ENCODE measurements around the gene ME1. TPM values are rescaled to one million over a fixed set of nuclear protein-coding genes. Genes with fewer than 3 reads are reported as not detected.
A peak's percentile ranks its signal among the peaks of the same experiment; 100 is the strongest.

The ME1 gene
- total and polyA plus RNA-seq, 2 of the 13 experiments (the other 11 are each of a cell fraction or from before 2014, with no cell fraction given), result not detected

DNA sequence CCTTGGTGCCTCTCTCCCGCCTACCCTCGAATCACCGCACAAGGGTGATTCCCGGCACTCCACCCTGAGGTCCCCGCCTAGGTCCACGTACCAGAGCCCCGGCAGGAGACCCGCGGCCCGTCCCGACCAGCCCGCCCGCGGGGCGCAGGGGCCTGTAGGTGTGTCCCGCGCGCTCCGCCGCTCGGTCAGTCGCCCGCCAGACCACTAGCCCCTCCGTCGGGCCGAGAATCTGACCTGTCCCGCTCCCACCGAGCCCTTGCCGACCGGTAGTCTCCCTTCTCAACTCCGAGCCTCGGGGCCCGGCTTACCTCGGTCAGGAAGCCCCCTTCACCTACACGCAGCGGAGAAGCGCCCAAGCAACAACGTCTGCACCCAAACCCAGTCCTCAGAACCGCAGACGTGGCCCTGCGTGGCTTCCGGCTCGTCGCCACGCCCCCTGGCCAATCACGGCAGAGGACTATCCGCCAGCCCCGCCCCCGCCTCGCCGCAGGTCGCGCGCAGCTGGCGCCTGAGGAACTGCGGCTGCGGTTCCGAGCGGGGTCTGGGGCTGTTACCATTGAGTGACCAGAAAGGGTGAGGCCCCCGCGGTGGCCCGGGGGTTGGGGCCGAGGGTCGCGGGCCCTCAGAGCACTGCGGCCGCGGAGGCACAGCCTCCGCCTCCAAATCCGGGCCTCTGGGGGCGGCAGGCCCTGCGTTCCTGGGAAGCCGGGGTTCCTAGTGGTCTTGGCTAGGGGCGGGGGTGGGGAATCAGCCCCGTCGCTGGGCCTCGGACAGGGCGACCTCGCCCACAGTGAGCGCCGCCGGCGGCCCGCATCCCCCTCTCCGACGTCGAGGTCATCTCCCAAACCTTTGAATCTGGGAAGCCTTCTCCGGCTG is 237.7 kb downstream of the ME1 start, which contains the start of the genes PGM3 and RWDD2A (continued):
- TF ChIP-seq SSRP1 (CRISPR knock-in tag; IDR thresholded peaks at IDR 0.05), result no peak
- TF ChIP-seq ZNF616 (CRISPR knock-in tag; IDR thresholded peaks at IDR 0.05; ENCODE audit: low read depth), result peak; percentile 74; the same call in 1 of the 2 replicates
- no peak for TF ChIP-seq KDM4B (CRISPR knock-in tag; IDR thresholded peaks at IDR 0.05)
- no peak for TF ChIP-seq ARNT (IDR thresholded peaks at IDR 0.05)
- TF ChIP-seq RFX5 (IDR thresholded peaks at IDR 0.05; ENCODE audit: low read depth, low read length), result no peak
- TF ChIP-seq ZNF337 (CRISPR knock-in tag; IDR thresholded peaks at IDR 0.05; ENCODE audit: borderline replicate concordance, low read depth), result no peak
- TF ChIP-seq ZBTB42 (CRISPR knock-in tag; IDR thresholded peaks at IDR 0.05), result no peak
- no peak for TF ChIP-seq ZNF878 (CRISPR knock-in tag; IDR thresholded peaks at IDR 0.05)
- TF ChIP-seq, protein P1, sequence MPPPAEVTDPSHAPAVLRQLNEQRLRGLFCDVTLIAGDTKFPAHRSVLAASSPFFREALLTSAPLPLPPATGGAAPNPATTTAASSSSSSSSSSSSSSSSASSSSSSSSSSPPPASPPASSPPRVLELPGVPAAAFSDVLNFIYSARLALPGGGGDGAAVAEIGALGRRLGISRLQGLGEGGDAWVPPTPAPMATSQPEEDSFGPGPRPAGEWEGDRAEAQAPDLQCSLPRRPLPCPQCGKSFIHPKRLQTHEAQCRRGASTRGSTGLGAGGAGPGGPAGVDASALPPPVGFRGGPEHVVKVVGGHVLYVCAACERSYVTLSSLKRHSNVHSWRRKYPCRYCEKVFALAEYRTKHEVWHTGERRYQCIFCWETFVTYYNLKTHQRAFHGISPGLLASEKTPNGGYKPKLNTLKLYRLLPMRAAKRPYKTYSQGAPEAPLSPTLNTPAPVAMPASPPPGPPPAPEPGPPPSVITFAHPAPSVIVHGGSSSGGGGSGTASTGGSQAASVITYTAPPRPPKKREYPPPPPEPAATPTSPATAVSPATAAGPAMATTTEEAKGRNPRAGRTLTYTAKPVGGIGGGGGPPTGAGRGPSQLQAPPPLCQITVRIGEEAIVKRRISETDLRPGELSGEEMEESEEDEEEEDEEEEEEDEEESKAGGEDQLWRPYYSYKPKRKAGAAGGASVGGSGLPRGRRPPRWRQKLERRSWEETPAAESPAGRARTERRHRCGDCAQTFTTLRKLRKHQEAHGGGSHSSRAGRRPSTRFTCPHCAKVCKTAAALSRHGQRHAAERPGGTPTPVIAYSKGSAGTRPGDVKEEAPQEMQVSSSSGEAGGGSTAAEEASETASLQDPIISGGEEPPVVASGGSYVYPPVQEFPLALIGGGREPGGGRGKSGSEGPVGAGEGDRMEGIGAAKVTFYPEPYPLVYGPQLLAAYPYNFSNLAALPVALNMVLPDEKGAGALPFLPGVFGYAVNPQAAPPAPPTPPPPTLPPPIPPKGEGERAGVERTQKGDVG (CRISPR knock-in tag; IDR thresholded peaks at IDR 0.05; ENCODE audit: borderline replicate concordance), result 0 out of 2 replicates have a peak, but pooled peaks have one; percentile 73
- peak; percentile 26 for TF ChIP-seq MEIS2 (CRISPR knock-in tag; IDR thresholded peaks at IDR 0.05)
- TF ChIP-seq ZNF615 (CRISPR knock-in tag; IDR thresholded peaks at IDR 0.05; ENCODE audit: borderline replicate concordance), result 0 out of 2 replicates have a peak, but pooled peaks have one; percentile 67
- no peak for TF ChIP-seq MBD4 (IDR thresholded peaks at IDR 0.05; ENCODE audit: borderline replicate concordance, low read length)
- TF ChIP-seq, protein P2, sequence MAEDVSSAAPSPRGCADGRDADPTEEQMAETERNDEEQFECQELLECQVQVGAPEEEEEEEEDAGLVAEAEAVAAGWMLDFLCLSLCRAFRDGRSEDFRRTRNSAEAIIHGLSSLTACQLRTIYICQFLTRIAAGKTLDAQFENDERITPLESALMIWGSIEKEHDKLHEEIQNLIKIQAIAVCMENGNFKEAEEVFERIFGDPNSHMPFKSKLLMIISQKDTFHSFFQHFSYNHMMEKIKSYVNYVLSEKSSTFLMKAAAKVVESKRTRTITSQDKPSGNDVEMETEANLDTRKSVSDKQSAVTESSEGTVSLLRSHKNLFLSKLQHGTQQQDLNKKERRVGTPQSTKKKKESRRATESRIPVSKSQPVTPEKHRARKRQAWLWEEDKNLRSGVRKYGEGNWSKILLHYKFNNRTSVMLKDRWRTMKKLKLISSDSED (CRISPR knock-in tag; IDR thresholded peaks at IDR 0.05), result no peak
- peak; percentile 30; the same call in 1 of the 2 replicates for TF ChIP-seq ZNF317 (CRISPR knock-in tag; IDR thresholded peaks at IDR 0.05)
- TF ChIP-seq ZNF20 (CRISPR knock-in tag; IDR thresholded peaks at IDR 0.05), result no peak
- no peak for TF ChIP-seq HNRNPUL1 (IDR thresholded peaks at IDR 0.05; ENCODE audit: low read depth, low read length)
- TF ChIP-seq MTA3 (CRISPR knock-in tag; IDR thresholded peaks at IDR 0.05), result no peak
- TF ChIP-seq ZNF879 (CRISPR knock-in tag; IDR thresholded peaks at IDR 0.05), result no peak
- 0 out of 2 replicates have a peak, but pooled peaks have one; percentile 7 for TF ChIP-seq BRCA1 (CRISPR knock-in tag; IDR thresholded peaks at IDR 0.05)
- TF ChIP-seq TP53 (CRISPR knock-in tag; conservative IDR thresholded peaks at IDR 0.05), result no peak
- peak; percentile 57; the same call in 1 of the 2 replicates for TF ChIP-seq SMAD1 (CRISPR knock-in tag; IDR thresholded peaks at IDR 0.05; ENCODE audit: borderline replicate concordance, low read depth)
- TF ChIP-seq ZNF260 (CRISPR knock-in tag; IDR thresholded peaks at IDR 0.05; ENCODE audit: borderline replicate concordance, low read depth), result no peak
- TF ChIP-seq NFE2 (CRISPR knock-in tag; IDR thresholded peaks at IDR 0.05), result no peak
- no peak for TF ChIP-seq HNRNPH1 (optimal IDR thresholded peaks at IDR 0.05; ENCODE audit: low read depth, low read length)
- TF ChIP-seq GPN1 (CRISPR knock-in tag; IDR thresholded peaks at IDR 0.05; ENCODE audit: borderline replicate concordance), result 0 out of 2 replicates have a peak, but pooled peaks have one; percentile 22
